HepG2 (cell line): ENCODE results near the gene AGT. TPM values are rescaled to one million over a fixed set of nuclear protein-coding genes. Genes with fewer than 3 reads are reported as not detected.

Source experiments
- AFF4 ChIP-seq: sonication (generic); formaldehyde crosslinking; IDR thresholded peaks from 2 replicates; pipeline ENCODE4 v1.4.0; 2020; ENCODE audit warnings: missing genetic modification reagents
- ASH2L ChIP-seq: fragments of 300-600, 200-600 bp; sonication (generic); IDR thresholded peaks from 2 replicates; pipeline ENCODE4 v1.7.0; 2017; ENCODE audit warnings: low read depth, mild to moderate bottlenecking, moderate library complexity, mixed read lengths, low read length; ENCODE audit not compliant: insufficient read length
- CEBPG ChIP-seq: IDR thresholded peaks from 2 replicates; pipeline ENCODE4 v1.6.1; 2016
- CENPBD1 ChIP-seq: sonication (generic); formaldehyde crosslinking; IDR thresholded peaks from 2 replicates; pipeline ENCODE4 v1.8.0; 2022; ENCODE audit warnings: missing genetic modification reagents, low read depth, mild to moderate bottlenecking, borderline replicate concordance
- FOXP4 ChIP-seq: sonication (generic); formaldehyde crosslinking; IDR thresholded peaks from 2 replicates; pipeline ENCODE4 v1.4.0; 2020; ENCODE audit warnings: missing genetic modification reagents
- HDAC1 ChIP-seq: sonication (generic); formaldehyde crosslinking; IDR thresholded peaks from 2 replicates; pipeline ENCODE4 v1.5.1; 2020; ENCODE audit warnings: mild to moderate bottlenecking, missing genetic modification reagents
- HES4 ChIP-seq: sonication (generic); formaldehyde crosslinking; IDR thresholded peaks from 2 replicates; pipeline ENCODE4 v1.9.0; 2021; ENCODE audit warnings: mild to moderate bottlenecking, missing genetic modification reagents, borderline replicate concordance
- HNF4A ChIP-seq: sonication (generic); formaldehyde crosslinking; IDR thresholded peaks from 2 replicates; pipeline ENCODE4 v1.4.0; 2020; ENCODE audit warnings: missing genetic modification reagents
- MAFF ChIP-seq: IDR thresholded peaks from 2 replicates; pipeline ENCODE4 v1.6.1; 2011; ENCODE audit warnings: low read depth, low read length, improper control_type of control experiment
- NR2F2 ChIP-seq: IDR thresholded peaks from 2 replicates; pipeline ENCODE4 v1.6.1; 2012; ENCODE audit warnings: low read depth, inconsistent platforms, borderline replicate concordance
- PAXIP1 ChIP-seq: sonication (generic); formaldehyde crosslinking; conservative IDR thresholded peaks from 2 replicates; pipeline ENCODE4 v1.4.0; 2020; ENCODE audit warnings: mild to moderate bottlenecking, missing genetic modification reagents, moderate library complexity
- ZFP36 ChIP-seq: fragments of 150-350 bp; IDR thresholded peaks from 2 replicates; pipeline ENCODE4 v1.6.1; 2018; ENCODE audit warnings: borderline replicate concordance, low read length, low read depth; ENCODE audit not compliant: partially characterized antibody
- ZNF580 ChIP-seq: IDR thresholded peaks from 2 replicates; pipeline ENCODE4 v1.6.1; 2016; ENCODE audit warnings: low read depth, borderline replicate concordance
- ZNF615 ChIP-seq: sonication (generic); formaldehyde crosslinking; IDR thresholded peaks from 2 replicates; pipeline ENCODE4 v1.5.0; 2020; ENCODE audit warnings: mild to moderate bottlenecking, missing genetic modification reagents, borderline replicate concordance
- ZNF678 ChIP-seq: sonication (generic); formaldehyde crosslinking; IDR thresholded peaks from 2 replicates; pipeline ENCODE4 v1.4.0; 2020; ENCODE audit warnings: mild to moderate bottlenecking, missing genetic modification reagents
- ZNF710 ChIP-seq: sonication (generic); formaldehyde crosslinking; IDR thresholded peaks from 2 replicates; pipeline ENCODE4 v1.5.0; 2020; ENCODE audit warnings: mild to moderate bottlenecking, missing genetic modification reagents, borderline replicate concordance
- polyA plus RNA-seq, 8 experiments: library from polyadenylated mRNA; depleted of rRNA in 3 of 8; stranded (reverse) in 7 of 8; unstranded in 1 of 8; fragments of >200 nt; fragmentation: Illumina TruSeq in 4 of 8; extraction: Trizol in 4 of 8; gene quantifications; 2 replicates each; pipeline versions ENCODE4 v1.2.1 to v1.2.3, GENCODE V29; 2011 to 2016; ENCODE audit warnings: low read depth in 4 of 8, missing spikeins in 1 of 8, mixed read lengths in 1 of 8; ENCODE audit not compliant: insufficient read depth in 1 of 8
- total RNA-seq, 5 experiments: library from RNA; depleted of rRNA; stranded (reverse); fragments of >200 nt; fragmentation: Illumina TruSeq; extraction: Trizol; gene quantifications; 2 replicates each; pipeline ENCODE4 v1.2.3, GENCODE V29; 2016; ENCODE audit warnings: low read depth in 1 of 5

The AGT gene
- total and polyA plus RNA-seq, 2 of the 13 experiments (the other 11 are each of a cell fraction or from before 2014, with no cell fraction given): 892 to 2,071 TPM

- TF ChIP-seq ZFP36 (no peak), ASH2L (peak; percentile 49), PAXIP1 (CRISPR knock-in tag) (peak; percentile 76), NR2F2 (peak; percentile 79), ZNF580 (CRISPR knock-in tag) (no peak), HNF4A (CRISPR knock-in tag) (peak; percentile 42), ZNF678 (CRISPR knock-in tag) (no peak), CENPBD1 (CRISPR knock-in tag) (no peak), ZNF615 (CRISPR knock-in tag) (no peak), MAFF (peak; percentile 85), FOXP4 (CRISPR knock-in tag) (peak; percentile 65), CEBPG (peak; percentile 49; the same call in 1 of the 2 replicates), HES4 (CRISPR knock-in tag) (no peak), AFF4 (CRISPR knock-in tag) (no peak), ZNF710 (peak; percentile 74), HDAC1 (CRISPR knock-in tag) (peak; percentile 51; the same call in 1 of the 2 replicates)
Measured at GRCh38 chr1:230680300-230681025, 33.5 kb downstream of the AGT start (continued).
